Activated CD4-positive, alpha-beta T cell treated with anti-CD3 and anti-CD28 coated beads for 4 hours (primary cell): ENCODE data around the gene MCC.

ENCODE experiments used
- DNase-seq, 2 donors: peaks; one replicate each; pipeline ENCODE4 v3.0.0-alpha.2; 2020

MCC gene

DNA sequence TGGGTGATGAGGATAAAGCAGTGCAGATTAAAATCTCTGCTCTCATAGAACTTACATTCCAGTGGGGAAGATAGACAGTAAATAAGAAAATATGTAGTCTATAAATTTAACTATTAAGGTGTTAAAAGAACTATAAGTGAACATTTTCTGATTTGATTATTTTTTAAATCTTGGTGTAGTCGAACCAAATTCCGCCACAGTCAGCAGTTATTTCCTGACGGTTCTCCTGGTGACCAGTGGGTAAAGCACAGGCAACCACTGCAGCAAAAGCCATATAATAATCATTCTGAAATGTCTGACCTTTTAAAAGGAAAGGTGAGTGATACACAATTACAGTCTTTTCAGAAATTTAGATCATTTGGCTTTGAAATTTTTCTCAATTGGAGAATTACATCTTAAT lies 484.5 kb downstream of the MCC start:
- no peak for DNase-seq

DNA sequence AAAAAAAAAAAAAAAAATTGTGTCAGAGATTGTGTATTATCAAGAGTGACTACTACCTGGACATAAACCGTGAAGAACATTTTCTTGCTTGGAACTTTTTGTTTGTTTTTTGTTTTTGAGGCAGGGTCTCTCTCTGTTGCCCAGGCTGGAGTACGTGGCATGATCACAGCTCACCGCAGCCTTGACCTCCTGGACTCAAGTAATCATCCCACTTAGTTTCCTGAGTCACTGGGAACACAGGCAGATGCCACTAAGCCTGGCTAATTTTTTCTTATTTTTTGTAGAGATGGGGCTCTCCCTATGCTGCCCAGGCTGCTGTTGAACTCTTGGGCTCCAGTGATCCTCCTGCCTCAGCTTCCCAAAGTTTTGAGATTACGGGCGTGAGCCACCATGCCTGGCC lies 485.8 kb downstream of the MCC start:
- no peak for DNase-seq

DNA sequence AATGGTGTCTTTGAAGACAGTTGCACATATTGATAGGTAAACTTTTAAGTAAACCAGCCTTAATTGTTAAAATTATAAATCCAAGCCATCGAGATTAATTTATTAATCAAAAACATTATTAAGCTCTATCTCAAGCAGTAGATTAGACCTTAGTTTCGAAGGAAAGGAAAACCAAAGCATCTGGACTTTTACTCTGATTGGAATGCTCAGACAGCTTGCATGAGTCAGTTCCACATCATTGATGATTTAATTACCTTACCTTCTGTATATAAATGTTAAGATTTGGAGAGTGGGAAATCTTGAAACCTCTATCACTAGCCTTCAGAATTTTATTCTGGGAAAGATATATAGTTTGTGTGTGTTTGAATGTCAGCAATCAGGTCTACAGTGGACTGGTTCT lies 487.8 kb downstream of the MCC start:
- DNase-seq: no peak

DNA sequence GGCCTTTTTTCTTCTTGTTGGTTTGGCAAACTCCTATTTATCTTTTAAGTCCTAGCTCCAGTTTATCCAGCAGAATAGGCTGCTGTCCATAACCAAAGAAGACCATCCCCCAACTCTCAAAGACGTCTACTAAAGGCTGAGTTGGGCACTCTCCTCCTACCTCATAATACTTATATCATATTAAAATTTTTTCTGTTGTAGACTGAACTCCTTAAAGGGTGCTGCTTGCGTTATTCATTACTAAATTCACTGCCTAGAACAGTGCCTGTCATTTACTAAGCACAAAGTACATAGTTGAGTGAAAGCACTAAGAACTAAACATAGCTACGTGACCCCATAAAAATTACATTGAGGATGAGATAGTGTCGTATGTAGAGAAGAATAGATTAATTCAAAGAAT lies 490.0 kb downstream of the MCC start:
- DNase-seq: no peak

DNA sequence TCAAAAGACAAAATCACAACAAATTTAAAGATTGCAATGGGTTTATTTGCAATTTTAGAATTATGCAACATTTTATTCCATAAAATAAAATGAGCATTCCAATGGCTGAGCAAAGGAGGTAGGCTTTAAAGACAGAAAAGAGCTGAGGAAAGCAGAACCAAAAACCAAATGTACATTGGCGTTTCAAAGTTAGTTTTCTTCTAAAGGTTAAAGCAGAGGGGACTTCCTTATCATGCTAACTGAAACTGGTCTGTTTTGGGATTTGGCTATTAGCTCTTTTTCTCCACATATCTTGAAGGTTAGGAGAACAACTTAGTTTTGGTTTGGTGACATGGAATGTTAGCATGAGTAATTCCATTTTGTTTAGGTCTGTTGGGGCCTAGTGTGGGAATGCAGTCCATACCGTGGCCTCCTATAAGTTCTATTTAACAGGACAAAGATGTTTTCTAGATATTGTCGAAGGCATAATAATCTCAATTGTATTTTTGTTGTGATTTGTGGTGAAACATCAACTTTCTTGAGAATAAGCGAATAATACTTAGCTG lies 491.4 kb downstream of the MCC start:
- DNase-seq: no peak

DNA sequence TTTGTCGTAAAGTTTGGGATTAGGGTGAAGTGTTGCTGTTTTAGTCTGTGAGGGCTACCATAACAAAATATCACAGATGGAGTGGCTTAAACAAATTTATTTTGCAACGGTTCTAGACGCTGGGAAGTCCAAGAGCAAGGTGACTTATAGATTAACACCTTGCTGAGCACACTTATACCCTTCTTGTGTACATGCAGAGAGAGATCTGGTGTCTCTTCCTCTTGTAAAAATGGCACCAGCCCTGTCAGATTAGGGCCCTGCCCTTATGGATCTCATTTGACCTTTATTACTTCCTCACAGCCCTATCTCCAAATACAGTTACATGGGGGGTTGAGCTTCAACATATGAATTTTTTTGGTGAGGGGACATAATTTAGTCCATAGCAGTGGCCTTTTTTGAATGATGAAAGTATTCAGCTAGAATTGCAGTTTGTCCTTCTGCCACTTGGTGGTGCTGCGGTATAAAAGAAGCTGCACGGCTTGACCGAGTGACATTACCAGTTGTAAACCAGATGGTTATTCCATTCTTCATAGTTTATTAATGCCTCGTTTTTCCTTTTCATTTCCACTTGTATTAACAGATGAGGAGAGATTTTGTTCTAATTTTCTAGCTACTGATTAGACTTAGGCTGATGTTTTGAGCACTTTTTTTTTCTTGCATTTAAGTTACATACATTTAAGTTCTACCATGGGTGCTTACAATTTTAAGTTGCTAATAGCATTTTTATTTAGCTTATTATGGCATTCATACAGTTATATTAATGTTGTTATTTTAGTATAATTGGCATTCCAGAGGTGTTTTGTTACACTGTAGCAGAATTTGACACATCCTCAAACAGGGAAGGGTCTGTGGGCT lies 492.3 kb downstream of the MCC start:
- DNase-seq: peak; percentile 62 to 86

DNA sequence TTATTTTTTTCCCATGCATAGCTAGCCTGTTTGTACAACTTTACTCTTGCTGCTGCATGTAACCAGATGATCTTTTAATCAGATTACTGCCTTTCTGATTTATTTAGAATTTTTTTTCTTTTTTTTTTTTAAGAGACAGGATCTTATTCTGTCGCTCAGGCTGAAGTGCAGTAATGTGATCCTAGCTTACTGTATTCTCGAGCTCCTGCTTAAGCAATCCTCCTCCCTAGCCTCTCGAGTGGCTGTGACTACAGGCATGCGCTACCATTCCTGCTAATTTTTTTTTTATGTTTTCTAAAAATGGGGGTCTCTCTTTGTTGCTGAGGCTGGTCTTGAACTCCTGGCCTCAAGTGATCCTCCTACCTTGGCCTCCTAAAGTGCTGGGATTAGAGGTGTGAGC lies 502.0 kb downstream of the MCC start:
- no peak for DNase-seq

DNA sequence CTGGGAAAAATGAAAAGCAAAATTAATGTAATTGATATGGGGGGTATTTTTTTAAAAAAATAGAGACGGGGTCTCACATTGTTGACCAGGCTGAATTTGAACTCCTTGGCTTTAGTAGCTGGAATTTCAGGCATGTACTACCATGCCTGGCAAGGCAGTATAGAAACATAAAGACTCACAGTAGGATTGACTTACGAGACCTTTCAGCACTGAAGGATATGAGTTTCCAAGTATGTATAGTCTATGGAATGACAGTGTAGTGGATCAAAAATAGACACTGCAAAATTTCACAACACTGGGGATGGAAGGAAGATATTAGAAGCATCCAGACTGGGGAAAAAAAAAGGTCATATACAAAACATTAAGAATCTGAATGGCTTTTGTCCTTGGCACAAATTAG lies 504.9 kb downstream of the MCC start:
- DNase-seq: no peak

DNA sequence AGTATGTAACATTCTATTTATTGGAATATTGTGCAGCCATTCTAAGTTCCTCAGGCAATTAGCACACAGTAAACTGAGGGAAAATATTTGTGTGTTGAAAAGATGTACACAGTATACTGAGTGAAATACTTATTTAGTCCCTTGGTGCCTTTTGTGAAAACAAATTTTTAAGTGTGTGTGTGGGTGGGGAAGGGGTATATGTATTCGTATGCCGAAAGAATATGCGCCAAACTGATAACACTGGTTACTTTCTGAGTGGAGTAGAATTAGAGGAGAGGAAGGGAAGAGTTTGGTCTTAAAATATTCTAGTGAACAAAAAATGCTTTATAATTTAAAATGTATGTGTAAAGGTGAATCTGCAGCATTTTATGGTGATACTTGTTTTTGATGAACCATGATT lies 508.5 kb downstream of the MCC start:
- no peak for DNase-seq

DNA sequence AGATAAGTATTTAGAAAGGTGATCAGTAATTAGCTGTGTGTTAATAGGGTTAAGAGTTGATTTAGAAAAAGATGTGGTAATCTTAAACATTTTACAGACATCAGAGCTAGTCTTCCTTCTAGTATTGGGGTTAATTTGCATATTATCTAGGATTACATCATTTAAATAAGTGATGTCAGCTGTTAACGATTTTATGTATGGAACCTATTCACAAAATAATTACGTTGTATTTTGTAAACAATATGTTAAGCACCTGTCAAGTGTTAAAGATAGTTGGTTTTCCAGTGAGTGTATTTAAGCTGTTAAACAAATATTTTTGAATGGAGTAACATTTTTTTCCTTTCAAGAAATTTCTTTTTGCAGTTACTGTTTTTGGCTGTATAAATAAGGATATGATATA lies 509.4 kb downstream of the MCC start:
- DNase-seq: no peak

DNA sequence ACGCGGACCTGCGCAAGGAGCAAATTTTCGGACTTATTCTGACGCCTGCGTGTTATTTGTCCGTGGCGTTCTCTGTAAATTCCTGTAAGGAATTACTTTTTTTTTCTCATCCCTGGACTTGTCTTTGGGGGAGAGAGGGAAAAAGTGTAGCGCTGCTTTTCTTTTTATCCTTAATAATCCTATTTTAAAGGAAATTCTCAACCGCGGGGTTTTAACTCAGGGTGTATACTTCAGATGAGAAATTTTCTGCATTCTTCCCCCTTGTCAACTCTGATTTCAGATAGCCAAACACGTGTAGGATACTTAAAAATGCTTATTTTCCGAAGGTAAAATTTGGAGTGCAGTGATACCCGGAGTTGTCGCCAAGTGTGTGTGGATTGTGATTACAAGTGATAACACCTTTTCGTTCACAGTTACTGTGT lies 510.8 kb downstream of the MCC start:
- DNase-seq: no peak

DNA sequence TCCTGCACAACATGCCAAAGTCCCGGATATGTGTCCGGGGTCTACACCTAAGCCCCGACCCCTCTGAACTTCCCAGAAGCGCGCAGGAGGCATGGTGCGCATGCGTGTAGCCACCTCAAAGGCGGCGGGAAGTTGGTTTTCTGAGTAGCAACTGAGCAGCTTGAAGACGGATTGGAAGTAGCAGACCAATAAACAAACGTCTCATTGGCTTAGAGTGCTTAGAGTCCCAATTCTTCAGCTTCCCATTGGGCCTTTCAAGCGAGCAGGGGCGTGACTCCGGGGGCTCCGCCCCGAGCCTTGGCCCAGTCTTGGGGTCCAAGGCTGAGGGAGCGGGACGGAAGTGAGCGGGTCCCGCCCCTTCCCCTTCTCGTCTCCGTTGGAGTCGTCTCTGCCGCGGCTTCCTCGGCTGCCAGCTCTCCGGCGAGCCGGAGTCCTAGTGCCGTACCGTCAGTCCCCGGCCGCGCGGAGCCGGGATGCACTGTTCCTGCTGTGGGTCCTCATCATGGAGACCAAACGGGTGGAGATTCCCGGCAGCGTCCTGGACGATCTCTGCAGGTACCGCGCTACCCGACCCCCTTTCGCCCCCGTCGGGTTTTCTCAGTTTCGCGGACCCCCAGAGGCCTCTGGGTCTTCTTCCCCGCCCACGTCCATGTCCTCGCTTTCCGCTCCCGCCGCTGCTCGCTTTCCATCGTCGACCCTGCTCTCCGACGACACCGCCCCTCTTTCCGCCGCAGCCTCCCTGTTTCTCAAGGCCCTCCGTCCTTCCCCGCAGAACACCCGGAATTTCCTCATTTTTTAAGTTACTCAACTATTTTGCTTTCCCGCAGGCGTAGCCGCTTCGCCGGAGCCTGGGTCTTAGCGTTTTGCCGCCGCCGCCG lies 511.6 kb downstream of the MCC start, which contains the start of gene DCP2:
TSS of gene DCP2 (plus strand) at position 367 of the 878 bp plus-strand sequence. CDS start at position 503, 136 bp downstream.
- peak; percentile 90 to 92 for DNase-seq

DNA sequence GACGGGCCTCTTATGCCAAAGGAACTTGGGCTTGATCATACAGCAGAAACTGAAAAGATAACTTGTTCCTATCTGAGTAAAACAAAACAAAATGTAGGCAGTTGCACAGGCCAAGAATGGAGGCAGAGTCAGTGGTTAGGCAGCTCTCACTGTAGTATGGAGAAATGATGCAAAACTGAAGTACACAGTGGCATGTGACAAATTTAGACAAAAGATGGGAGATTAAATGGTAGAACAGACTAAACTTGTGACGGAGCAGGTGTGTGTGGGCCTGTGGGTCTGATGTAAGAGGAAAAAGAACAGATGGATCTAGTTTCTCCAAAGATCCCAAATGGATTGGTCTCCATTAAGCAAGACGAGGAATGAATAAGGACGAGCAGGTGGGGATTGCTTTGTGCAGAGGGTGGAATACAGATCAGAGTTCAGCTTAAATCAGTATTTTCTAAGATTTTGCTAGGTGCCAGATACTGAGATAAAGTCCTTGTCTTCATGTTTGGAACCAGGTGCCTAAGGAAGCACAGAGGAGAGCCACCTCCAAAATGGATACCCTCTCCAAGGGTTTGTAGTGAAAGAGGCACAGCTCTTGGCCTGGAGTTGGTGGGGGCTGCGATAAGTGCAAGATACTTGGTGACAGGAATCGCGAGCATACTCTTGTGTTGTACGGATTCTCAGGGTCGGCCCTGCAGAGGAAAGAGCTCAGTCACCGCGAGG lies 512.4 kb downstream of the MCC start:
- DNase-seq: no peak

DNA sequence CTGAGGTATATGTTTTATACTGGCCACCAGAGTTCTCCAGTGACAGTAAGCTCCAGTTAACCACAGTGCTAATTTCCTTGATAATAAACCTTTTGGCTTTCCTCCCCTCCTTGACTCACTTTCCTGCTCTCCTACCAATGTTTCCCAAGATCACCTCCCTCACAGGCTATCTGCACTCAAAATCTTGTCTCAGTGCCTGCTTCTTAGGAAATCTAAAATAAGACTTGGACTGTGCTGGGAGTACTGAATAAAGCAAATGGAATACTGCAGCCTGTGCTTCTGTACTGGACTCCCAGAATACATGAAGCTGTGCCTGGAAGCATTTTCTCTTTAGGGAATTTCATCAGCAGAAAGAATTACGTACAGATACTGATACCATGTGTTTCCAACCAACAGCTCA lies 513.4 kb downstream of the MCC start:
- no peak for DNase-seq

DNA sequence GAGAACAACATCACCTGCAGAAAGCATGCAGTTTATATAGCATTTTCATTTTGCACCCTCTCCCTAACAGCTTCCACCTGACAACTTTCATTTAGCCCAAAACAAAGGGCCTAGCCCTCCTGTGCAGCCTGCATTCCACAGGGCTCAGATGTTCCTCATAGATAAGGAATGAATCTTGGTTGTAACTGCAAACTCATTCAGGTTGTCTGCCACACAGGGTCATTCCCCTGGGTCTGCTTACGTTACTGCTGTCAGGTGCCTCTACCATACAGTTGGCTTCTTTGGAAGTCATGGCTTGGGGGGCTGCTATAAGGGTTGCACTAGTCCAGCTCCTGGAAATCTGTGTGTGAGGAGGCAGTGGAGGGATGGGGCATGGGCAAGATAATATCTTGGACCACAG lies 514.3 kb downstream of the MCC start:
- no peak for DNase-seq

DNA sequence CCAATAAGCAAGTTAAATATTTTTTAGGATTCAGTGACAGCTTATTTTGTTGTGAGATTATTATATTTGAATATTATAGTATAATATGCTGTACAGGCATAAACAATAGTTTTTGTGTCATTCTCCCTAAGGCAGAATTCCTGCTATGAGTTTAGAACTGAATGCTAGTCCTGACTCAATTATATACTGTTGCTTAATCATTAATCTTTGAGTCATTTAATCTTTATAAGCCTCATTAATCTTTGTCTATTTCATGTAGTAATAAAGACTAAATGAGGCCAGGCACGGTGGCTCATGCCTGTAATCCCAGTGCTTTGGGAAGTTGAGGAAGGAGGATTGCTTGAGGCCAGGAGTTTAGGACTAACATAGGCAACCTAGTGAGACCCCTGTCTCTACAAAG lies 515.2 kb downstream of the MCC start:
- no peak for DNase-seq
